Karpas-422 (cell line): ENCODE data around the gene ADCY6. TPM values are rescaled to one million over a fixed set of nuclear protein-coding genes. Genes with fewer than 3 reads are reported as not detected.

Experiments used
- DNase-seq: peaks from one replicate; pipeline ENCODE4 v3.0.0-alpha.2; 2015
- H2AFZ ChIP-seq: fragments of 200-600 bp; sonication (generic); 2 replicates; pipeline ENCODE4 v1.6.1; 2014; ENCODE audit warnings: antibody characterized with exemption, low read length, mixed read lengths
- H3K27ac ChIP-seq: fragments of 200-600 bp; sonication (generic); 2 replicates; pipeline ENCODE4 v1.5.1; 2014; ENCODE audit warnings: mild to moderate bottlenecking, low read length, moderate library complexity
- H3K27me3 ChIP-seq: fragments of 200-600 bp; sonication (generic); 2 replicates; pipeline ENCODE4 v1.6.1; 2014; ENCODE audit warnings: low read length, mixed read lengths
- H3K36me3 ChIP-seq: fragments of 200-600 bp; sonication (generic); 2 replicates; pipeline ENCODE4 v1.6.1; 2014; ENCODE audit warnings: low read length, mixed read lengths; ENCODE audit not compliant: insufficient read depth
- H3K4me1 ChIP-seq: fragments of 200-600 bp; sonication (generic); 2 replicates; pipeline ENCODE4 v1.6.1; 2014; ENCODE audit warnings: mild to moderate bottlenecking, low read length, mixed read lengths
- H3K4me2 ChIP-seq: fragments of 200-600 bp; sonication (generic); 2 replicates; pipeline ENCODE4 v1.6.1; 2014; ENCODE audit warnings: low read length, low read depth, mild to moderate bottlenecking; ENCODE audit not compliant: poor library complexity, severe bottlenecking
- H3K4me3 ChIP-seq: fragments of 200-600 bp; sonication (generic); 2 replicates; pipeline ENCODE4 v1.5.1; 2014; ENCODE audit warnings: mild to moderate bottlenecking, antibody characterized with exemption, low read length, mixed read lengths
- H3K79me2 ChIP-seq: fragments of 200-600 bp; sonication (generic); 2 replicates; pipeline ENCODE4 v1.6.1; 2014; ENCODE audit warnings: mild to moderate bottlenecking, low read length, mixed read lengths
- H3K9ac ChIP-seq: fragments of 200-600 bp; sonication (generic); 2 replicates; pipeline ENCODE4 v1.6.0; 2014; ENCODE audit warnings: low read length
- H3K9me2 ChIP-seq: fragments of 200-600 bp; sonication (generic), shearing (Covaris generic); replicated peaks from 2 replicates; pipeline ENCODE4 v1.6.0; 2014; ENCODE audit warnings: mild to moderate bottlenecking, low read length, moderate library complexity; ENCODE audit not compliant: insufficient read depth
- H3K9me3 ChIP-seq: fragments of 300-700, 200-600 bp; sonication (generic); 2 replicates; pipeline ENCODE4 v1.6.1; 2014; ENCODE audit warnings: low read length, mixed read lengths
- H4K20me1 ChIP-seq: fragments of 200-600 bp; sonication (generic); 2 replicates; pipeline ENCODE4 v1.6.1; 2014; ENCODE audit warnings: mild to moderate bottlenecking, antibody characterized with exemption, low read length, low read depth; ENCODE audit not compliant: insufficient read depth
- total RNA-seq: library from RNA; depleted of rRNA; stranded (reverse); fragments of >200 nt; shearing (Covaris generic); gene quantifications from 2 replicates; pipeline ENCODE4 v1.2.3, GENCODE V29; 2014; ENCODE audit warnings: low replicate concordance

ADCY6 gene
- total RNA-seq, 1 experiment from 2014 or later = not detected

GRCh38 chr12:48827026-48827425 lies 38.1 kb upstream of the ADCY6 start:
- DNase-seq = no peak
- peaks cover 19% of the 10 kb centered on the region; the same call in 1 of the 2 replicates for H3K36me3 ChIP-seq
- no peak overlapping the region for H2AFZ ChIP-seq
- no peaks in the 10 kb centered on the region for H3K27me3 ChIP-seq
- no peak overlapping the region for H3K27ac ChIP-seq
- no peaks in the 10 kb centered on the region for H3K79me2 ChIP-seq
- no peaks in the 10 kb centered on the region for H3K9me2 ChIP-seq
- no peaks in the 10 kb centered on the region; the same call in 1 of the 2 replicates for H3K4me1 ChIP-seq
- H3K4me3 ChIP-seq = no peak overlapping the region
- H3K9ac ChIP-seq = no peak overlapping the region
- 0 out of 2 replicates have a peak, but pooled peaks cover 19% of the 10 kb centered on the region for H4K20me1 ChIP-seq
- H3K9me3 ChIP-seq = no peaks in the 10 kb centered on the region
- no peak overlapping the region for H3K4me2 ChIP-seq

DNA sequence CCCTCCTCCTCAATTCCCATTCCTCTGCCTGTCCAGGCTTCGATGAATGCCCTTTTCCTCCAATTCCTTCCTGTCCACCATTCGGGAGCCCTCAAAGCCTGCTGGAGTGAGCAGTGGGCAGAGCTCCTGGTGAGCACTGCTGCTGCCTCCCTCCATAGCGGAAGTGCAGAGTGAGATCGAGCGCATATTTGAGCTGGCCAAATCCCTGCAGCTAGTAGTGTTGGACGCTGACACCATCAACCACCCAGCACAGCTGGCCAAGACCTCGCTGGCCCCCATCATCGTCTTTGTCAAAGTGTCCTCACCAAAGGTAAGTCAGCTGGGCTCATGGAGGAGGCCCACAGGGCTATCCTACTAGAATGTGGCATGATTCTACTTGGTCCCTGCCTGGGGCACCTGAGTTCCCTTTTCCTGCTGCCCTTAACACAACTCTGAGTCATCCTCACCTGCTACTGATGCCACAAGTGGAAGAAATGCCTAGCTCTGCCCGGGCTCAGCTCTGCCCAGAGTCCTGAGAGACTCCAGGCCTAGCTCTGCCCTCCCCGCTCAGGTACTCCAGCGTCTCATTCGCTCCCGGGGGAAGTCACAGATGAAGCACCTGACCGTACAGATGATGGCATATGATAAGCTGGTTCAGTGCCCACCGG lies 37.4 kb upstream of the ADCY6 start:
- H3K36me3 ChIP-seq = peaks cover 13% of the 10 kb centered on the region; the same call in 1 of the 2 replicates
- H4K20me1 ChIP-seq = 0 out of 2 replicates have a peak, but pooled peaks cover 19% of the 10 kb centered on the region
- H3K9me3 ChIP-seq = no peaks in the 10 kb centered on the region
- H3K9ac ChIP-seq = no peak overlapping the region
- DNase-seq = peak; percentile 50
- H3K4me1 ChIP-seq = no peaks in the 10 kb centered on the region; the same call in 1 of the 2 replicates
- no peaks in the 10 kb centered on the region for H3K79me2 ChIP-seq
- H3K4me2 ChIP-seq = no peak overlapping the region
- H3K9me2 ChIP-seq = no peaks in the 10 kb centered on the region
- no peak overlapping the region for H3K27ac ChIP-seq
- no peaks in the 10 kb centered on the region for H3K27me3 ChIP-seq
- H3K4me3 ChIP-seq = no peak overlapping the region
- H2AFZ ChIP-seq = no peak overlapping the region

- H3K9me2 ChIP-seq = no peaks in the 10 kb centered on the region
- no peak for DNase-seq
- H3K79me2 ChIP-seq = no peaks in the 10 kb centered on the region
- H3K9ac ChIP-seq = no peak overlapping the region
- no peak overlapping the region for H3K4me2 ChIP-seq
- H3K4me3 ChIP-seq = no peak overlapping the region
- H3K27ac ChIP-seq = no peak overlapping the region
- no peaks in the 10 kb centered on the region; the same call in 1 of the 2 replicates for H3K4me1 ChIP-seq
- H4K20me1 ChIP-seq = 0 out of 2 replicates have a peak, but pooled peaks cover 19% of the 10 kb centered on the region
- no peak overlapping the region for H2AFZ ChIP-seq
- H3K27me3 ChIP-seq = no peaks in the 10 kb centered on the region
- no peaks in the 10 kb centered on the region for H3K9me3 ChIP-seq
- peaks cover 6% of the 10 kb centered on the region; the same call in 1 of the 2 replicates for H3K36me3 ChIP-seq
Measured at GRCh38 chr12:48824905-48825304, 36.0 kb upstream of the ADCY6 start.

DNA sequence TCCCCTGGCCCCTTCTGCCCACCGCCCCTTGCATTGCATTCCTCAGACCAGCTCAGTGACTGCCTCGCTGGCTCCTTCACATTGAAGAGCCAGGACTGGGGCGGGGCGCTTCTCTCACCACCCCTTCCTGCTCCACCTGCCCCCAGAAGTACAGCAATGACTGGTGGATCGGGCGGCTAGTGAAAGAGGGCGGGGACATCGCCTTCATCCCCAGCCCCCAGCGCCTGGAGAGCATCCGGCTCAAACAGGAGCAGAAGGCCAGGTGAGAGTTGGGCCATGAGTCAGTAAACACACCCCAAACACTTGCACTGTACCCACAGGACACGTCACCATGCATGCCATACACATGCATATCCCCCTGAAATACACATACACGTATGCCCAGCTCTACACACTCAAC lies 35.2 kb upstream of the ADCY6 start:
- H3K9ac ChIP-seq = no peak overlapping the region
- DNase-seq = peak; percentile 54

DNA sequence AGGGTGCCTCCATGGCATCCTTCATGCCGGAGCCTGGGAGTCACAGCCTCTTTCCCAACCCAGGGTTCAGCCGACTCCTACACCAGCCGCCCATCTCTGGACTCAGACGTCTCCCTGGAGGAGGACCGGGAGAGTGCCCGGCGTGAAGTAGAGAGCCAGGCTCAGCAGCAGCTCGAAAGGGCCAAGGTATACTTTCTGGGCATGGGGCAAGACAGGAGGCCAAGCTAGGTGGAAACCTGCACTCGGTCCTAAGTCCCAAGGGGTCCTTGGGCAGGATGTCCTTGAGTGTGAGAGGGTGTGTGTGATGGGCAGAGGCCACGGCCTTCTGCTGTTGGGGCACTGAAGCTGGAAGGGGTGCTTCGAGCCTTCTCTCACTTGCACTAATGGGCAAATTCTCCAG lies 34.4 kb upstream of the ADCY6 start:
- no peak overlapping the region for H2AFZ ChIP-seq
- DNase-seq = no peak
- H3K9ac ChIP-seq = no peak overlapping the region
- H3K4me1 ChIP-seq = peaks cover 5% of the 10 kb centered on the region
- no peaks in the 10 kb centered on the region for H3K27me3 ChIP-seq
- no peak overlapping the region for H3K4me3 ChIP-seq
- no peaks in the 10 kb centered on the region for H3K9me3 ChIP-seq
- no peaks in the 10 kb centered on the region for H3K9me2 ChIP-seq
- no peaks in the 10 kb centered on the region for H3K79me2 ChIP-seq
- 0 out of 2 replicates have a peak, but pooled peaks cover 11% of the 10 kb centered on the region for H4K20me1 ChIP-seq
- no peaks in the 10 kb centered on the region for H3K36me3 ChIP-seq
- H3K4me2 ChIP-seq = no peak overlapping the region
- no peak overlapping the region for H3K27ac ChIP-seq

More for the DNA sequence above, 35.2 kb upstream of the ADCY6 start:
- Histone ChIP-seq H3K36me3 (no peaks in the 10 kb centered on the region), H3K9me3 (no peaks in the 10 kb centered on the region), H3K27me3 (no peaks in the 10 kb centered on the region), H3K79me2 (no peaks in the 10 kb centered on the region), H4K20me1 (0 out of 2 replicates have a peak, but pooled peaks cover 14% of the 10 kb centered on the region), H3K27ac (no peak overlapping the region), H3K9me2 (no peaks in the 10 kb centered on the region), H2AFZ (no peak overlapping the region), H3K4me2 (no peak overlapping the region), H3K4me1 (no peaks in the 10 kb centered on the region; the same call in 1 of the 2 replicates), H3K4me3 (no peak overlapping the region)

GRCh38 chr12:48822711-48823110 lies 33.8 kb upstream of the ADCY6 start:
- DNase-seq = no peak
- no peak overlapping the region for H3K9ac ChIP-seq
- 0 out of 2 replicates have a peak, but pooled peaks cover 8% of the 10 kb centered on the region for H4K20me1 ChIP-seq
- no peak overlapping the region for H3K4me3 ChIP-seq
- no peaks in the 10 kb centered on the region for H3K36me3 ChIP-seq
- H3K4me1 ChIP-seq = peaks cover 10% of the 10 kb centered on the region
- H3K9me2 ChIP-seq = no peaks in the 10 kb centered on the region
- H3K27me3 ChIP-seq = no peaks in the 10 kb centered on the region
- no peaks in the 10 kb centered on the region for H3K9me3 ChIP-seq
- no peak overlapping the region for H3K4me2 ChIP-seq
- no peak overlapping the region for H2AFZ ChIP-seq
- H3K79me2 ChIP-seq = no peaks in the 10 kb centered on the region
- H3K27ac ChIP-seq = no peak overlapping the region

DNA sequence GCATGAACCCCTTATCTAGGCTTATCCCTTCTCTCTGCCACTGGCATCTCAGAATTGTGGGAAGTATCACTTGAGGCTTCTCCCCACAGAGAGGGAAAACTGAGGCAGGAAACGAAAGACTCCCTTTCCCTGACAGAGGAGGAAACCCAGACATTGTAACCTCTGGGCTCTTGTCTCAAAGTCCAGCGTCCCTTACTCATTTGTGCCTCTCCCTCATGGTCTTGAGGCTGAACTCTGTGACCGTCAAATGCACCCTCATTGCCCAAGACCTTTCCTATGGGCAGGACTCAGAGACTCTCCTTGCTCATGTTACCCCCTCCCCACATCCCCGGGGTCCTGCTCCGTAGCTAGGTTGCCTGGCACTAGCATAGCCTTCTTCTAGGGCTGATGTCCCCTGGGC lies 33.2 kb upstream of the ADCY6 start:
- no peak overlapping the region for H2AFZ ChIP-seq
- no peaks in the 10 kb centered on the region for H3K79me2 ChIP-seq
- 0 out of 2 replicates have a peak, but pooled peaks cover 8% of the 10 kb centered on the region for H4K20me1 ChIP-seq
- no peak overlapping the region for H3K27ac ChIP-seq
- peaks cover 12% of the 10 kb centered on the region for H3K4me1 ChIP-seq
- H3K4me2 ChIP-seq = no peak overlapping the region
- H3K27me3 ChIP-seq = no peaks in the 10 kb centered on the region
- no peaks in the 10 kb centered on the region for H3K9me3 ChIP-seq
- no peak overlapping the region for H3K9ac ChIP-seq
- no peak overlapping the region for H3K4me3 ChIP-seq
- H3K36me3 ChIP-seq = no peaks in the 10 kb centered on the region
- DNase-seq = no peak
- no peaks in the 10 kb centered on the region for H3K9me2 ChIP-seq

- Histone ChIP-seq H2AFZ (no peak overlapping the region), H3K9ac (no peak overlapping the region), H3K4me3 (no peak overlapping the region), H3K4me2 (no peak overlapping the region), H3K4me1 (peaks cover 26% of the 10 kb centered on the region), H3K79me2 (no peaks in the 10 kb centered on the region), H3K36me3 (no peaks in the 10 kb centered on the region), H3K9me3 (no peaks in the 10 kb centered on the region), H3K9me2 (no peaks in the 10 kb centered on the region), H3K27me3 (0 out of 2 replicates have a peak, but pooled peaks cover 7% of the 10 kb centered on the region), H3K27ac (no peak overlapping the region), H4K20me1 (0 out of 2 replicates have a peak, but pooled peaks cover 9% of the 10 kb centered on the region)
- no peak for DNase-seq
Measured at GRCh38 chr12:48819986-48820725, 31.3 kb upstream of the ADCY6 start.
